HG03108 (cell line): ENCODE results near the gene ATP13A5.

Experiments
- ATAC-seq: cut with Tn5 transposase; IDR thresholded peaks from one replicate; pipeline ENCODE4 v1.9.1; 2021; ENCODE audit warnings: moderate library complexity; ENCODE audit not compliant: unreplicated experiment

The ATP13A5 gene

GRCh38 chr3:193347521-193348501, 30.7 kb downstream of the ATP13A5 start:
- ATAC-seq = no peak

GRCh38 chr3:193346259-193346658, 32.3 kb downstream of the ATP13A5 start:
- no peak for ATAC-seq

GRCh38 chr3:193345431-193345830, 33.1 kb downstream of the ATP13A5 start:
- ATAC-seq = no peak

- no peak for ATAC-seq
Observed at GRCh38 chr3:193344486-193344885, 34.1 kb downstream of the ATP13A5 start.

- no peak for ATAC-seq
Observed at GRCh38 chr3:193343726-193344222, 34.8 kb downstream of the ATP13A5 start.

GRCh38 chr3:193342551-193342950, 36.0 kb downstream of the ATP13A5 start:
- ATAC-seq = no peak

- no peak for ATAC-seq
Observed at GRCh38 chr3:193335031-193335430, 43.5 kb downstream of the ATP13A5 start.

GRCh38 chr3:193333229-193333628, 45.3 kb downstream of the ATP13A5 start:
- ATAC-seq = no peak

GRCh38 chr3:193330555-193331204, 47.9 kb downstream of the ATP13A5 start:
- ATAC-seq = no peak

- no peak for ATAC-seq
Observed at GRCh38 chr3:193317682-193318300, 60.8 kb downstream of the ATP13A5 start.

GRCh38 chr3:193314161-193314560, 64.4 kb downstream of the ATP13A5 start:
- no peak for ATAC-seq

- ATAC-seq = no peak
Observed at GRCh38 chr3:193313061-193313958, 65.2 kb downstream of the ATP13A5 start.

GRCh38 chr3:193310914-193311723, 67.4 kb downstream of the ATP13A5 start:
- ATAC-seq = no peak

GRCh38 chr3:193305356-193305755, 73.2 kb downstream of the ATP13A5 start:
- ATAC-seq = no peak

- no peak for ATAC-seq
Observed at GRCh38 chr3:193301433-193301832, 77.1 kb downstream of the ATP13A5 start.

- no peak for ATAC-seq
Observed at GRCh38 chr3:193297421-193297820, 81.1 kb downstream of the ATP13A5 start.

- no peak for ATAC-seq
Observed at GRCh38 chr3:193295985-193296384, 82.6 kb downstream of the ATP13A5 start.

- no peak for ATAC-seq
Observed at GRCh38 chr3:193292386-193292785, 86.2 kb downstream of the ATP13A5 start.

GRCh38 chr3:193271101-193271840, 107.3 kb downstream of the ATP13A5 start:
- ATAC-seq = no peak
